ENCODE results near the gene ZBP1.

ZBP1 gene

DNA sequence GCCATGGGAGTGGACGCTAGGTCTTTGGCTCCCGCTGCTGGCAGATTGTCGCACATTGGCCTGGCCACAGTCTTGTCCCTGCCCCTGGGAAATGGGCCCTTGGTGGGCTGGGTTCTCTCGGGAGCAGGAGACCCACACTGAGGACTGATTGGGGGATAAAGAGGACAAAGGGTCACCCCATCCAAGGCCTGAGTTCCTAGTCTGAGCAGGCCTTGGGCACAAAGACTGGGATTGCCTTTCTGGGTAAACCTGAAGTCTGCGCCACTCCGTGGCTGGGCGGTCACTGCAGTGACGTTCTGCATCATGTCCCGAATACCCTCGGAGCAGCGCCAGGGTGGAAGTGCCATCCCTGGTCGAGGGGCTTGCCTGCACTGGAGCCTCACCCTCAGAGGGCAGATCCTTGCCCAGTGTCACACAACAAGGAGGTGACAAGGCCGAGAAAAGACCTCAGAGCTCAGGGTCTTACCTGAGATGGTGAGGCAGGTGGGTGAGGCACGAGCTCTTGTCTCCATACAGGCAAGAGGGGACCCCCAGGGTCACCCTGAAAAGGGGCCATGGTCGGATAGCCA, 36.1 kb upstream of the ZBP1 start:
- Histone ChIP-seq H3K27ac (ENCODE audit: low read depth, low read length) (no peak overlapping the region), H3K4me2 (ENCODE audit: low read length) (no peak overlapping the region), H2BK15ac (replicated peaks; ENCODE audit: low read depth) (no peak overlapping the region), H4K8ac (ENCODE audit: low read depth, low read length) (no peak overlapping the region), H3K79me1 (ENCODE audit: low read length) (peaks cover 36% of the 10 kb centered on the region), H4K5ac (ENCODE audit: low read length) (no peak overlapping the region), H3K18ac (ENCODE audit: low read length) (no peak overlapping the region), H3K79me2 (ENCODE audit: control insufficient read depth, insufficient read depth, low read length) (peaks cover 30% of the 10 kb centered on the region), H3K36me3 (ENCODE audit: control insufficient read depth, insufficient read depth, low read length) (peaks cover 28% of the 10 kb centered on the region), H3K23ac (ENCODE audit: low read length) (no peak overlapping the region), H3K4me3 (ENCODE audit: low read length) (no peak overlapping the region), H2BK5ac (ENCODE audit: low read length) (no peak overlapping the region), H3K27me3 (ENCODE audit: insufficient read depth, low read length, poor library complexity) (no peaks in the 10 kb centered on the region), H3K4me1 (ENCODE audit: control insufficient read depth, low read depth, low read length) (no peaks in the 10 kb centered on the region), H2AK5ac (ENCODE audit: low read length) (no peak overlapping the region), H2BK120ac (ENCODE audit: low read depth, low read length) (no peak overlapping the region), H3K9ac (ENCODE audit: low read length) (no peak overlapping the region), H3K56ac (ENCODE audit: low read length) (no peak overlapping the region), H3K4ac (ENCODE audit: low read depth, low read length) (no peak overlapping the region)
- no peak for DNase-seq
- WGBS (ENCODE audit: extremely low coverage, insufficient coverage, low lambda C conversion rate) = no CpG with 5 or more reads among the region's 15 CpGs

DNA sequence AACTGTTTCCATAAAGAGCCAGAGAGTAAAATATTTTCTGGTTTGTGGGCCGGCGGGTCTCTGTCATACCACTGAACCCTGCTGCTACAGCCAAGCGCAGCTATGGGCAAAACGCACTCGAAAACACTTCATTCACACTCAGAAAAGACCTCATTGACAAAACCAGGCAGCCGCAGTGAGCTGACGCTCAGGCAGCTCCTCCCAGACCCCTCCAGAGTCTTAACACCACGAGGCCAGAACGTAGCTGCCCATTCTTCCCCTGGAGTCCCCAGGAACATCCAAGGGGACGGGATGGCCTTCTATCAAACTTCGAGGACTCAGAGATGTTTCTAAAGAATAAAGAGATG, 35.6 kb upstream of the ZBP1 start:
- Histone ChIP-seq H2BK5ac (ENCODE audit: low read length) (no peak overlapping the region), H3K4me2 (ENCODE audit: low read length) (no peak overlapping the region), H4K5ac (ENCODE audit: low read length) (no peak overlapping the region), H3K23ac (ENCODE audit: low read length) (no peak overlapping the region), H3K79me2 (ENCODE audit: control insufficient read depth, insufficient read depth, low read length) (peaks cover 24% of the 10 kb centered on the region), H2BK120ac (ENCODE audit: low read depth, low read length) (no peak overlapping the region), H3K56ac (ENCODE audit: low read length) (no peak overlapping the region), H3K36me3 (ENCODE audit: control insufficient read depth, insufficient read depth, low read length) (peaks cover 31% of the 10 kb centered on the region), H3K27ac (ENCODE audit: low read depth, low read length) (no peak overlapping the region), H3K18ac (ENCODE audit: low read length) (no peak overlapping the region), H3K4me1 (ENCODE audit: control insufficient read depth, low read depth, low read length) (no peaks in the 10 kb centered on the region), H3K4ac (ENCODE audit: low read depth, low read length) (no peak overlapping the region), H3K27me3 (ENCODE audit: insufficient read depth, low read length, poor library complexity) (no peaks in the 10 kb centered on the region), H2AK5ac (ENCODE audit: low read length) (no peak overlapping the region), H4K8ac (ENCODE audit: low read depth, low read length) (no peak overlapping the region), H2BK15ac (replicated peaks; ENCODE audit: low read depth) (no peak overlapping the region), H3K9ac (ENCODE audit: low read length) (no peak overlapping the region), H3K79me1 (ENCODE audit: low read length) (peaks cover 32% of the 10 kb centered on the region), H3K4me3 (ENCODE audit: low read length) (no peak overlapping the region)
- no CpG with 5 or more reads among the region's 11 CpGs for WGBS (ENCODE audit: extremely low coverage, insufficient coverage, low lambda C conversion rate)
- DNase-seq = no peak

DNA sequence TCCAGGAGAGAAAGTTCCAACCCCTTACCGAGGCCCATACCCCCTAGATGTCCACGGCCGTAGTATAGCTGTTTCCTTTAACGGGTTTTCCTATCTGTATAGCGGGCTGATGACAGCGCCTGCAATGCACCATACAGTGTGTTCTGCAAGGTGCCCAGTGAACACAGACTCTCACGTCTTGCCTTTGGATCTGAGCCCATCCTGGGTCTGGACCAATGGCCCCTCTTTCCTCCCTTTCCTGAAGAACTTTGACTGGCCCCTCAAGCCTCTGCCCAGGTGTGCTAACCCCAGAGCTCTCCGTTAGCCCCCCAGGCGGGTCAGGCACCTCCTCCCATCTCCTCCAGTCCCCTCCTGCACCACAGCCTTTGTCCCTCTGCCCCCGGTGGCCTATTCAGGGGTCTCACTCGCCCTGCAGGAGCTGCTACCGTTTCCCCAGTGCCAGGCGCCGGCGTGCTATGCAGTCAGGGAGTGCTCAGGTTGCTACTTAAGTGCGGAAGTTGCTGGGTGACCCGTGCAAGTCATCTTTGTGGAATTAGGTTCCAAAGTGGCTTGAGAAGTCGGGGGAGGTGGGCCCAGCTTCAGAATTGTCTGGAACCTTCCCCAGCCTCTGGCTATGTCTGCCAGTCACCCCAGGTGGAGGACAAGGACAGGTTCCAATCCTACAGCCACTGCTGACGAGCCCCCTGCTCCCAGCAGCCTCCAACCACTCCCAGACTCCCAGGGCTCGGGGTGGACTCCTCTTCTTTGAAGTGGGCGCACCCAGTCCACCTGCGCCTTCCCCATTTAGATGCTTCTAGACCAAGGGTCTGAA, 35.0 kb upstream of the ZBP1 start:
- no peak overlapping the region for H3K27ac ChIP-seq (ENCODE audit: low read depth, low read length)
- no peak overlapping the region for H2BK5ac ChIP-seq (ENCODE audit: low read length)
- no CpG with 5 or more reads among the region's 22 CpGs for WGBS (ENCODE audit: extremely low coverage, insufficient coverage, low lambda C conversion rate)
- H3K4me2 ChIP-seq (ENCODE audit: low read length) = no peak overlapping the region
- H4K5ac ChIP-seq (ENCODE audit: low read length) = no peak overlapping the region
- H3K23ac ChIP-seq (ENCODE audit: low read length) = no peak overlapping the region
- H2BK15ac ChIP-seq (replicated peaks; ENCODE audit: low read depth) = no peak overlapping the region
- peaks cover 32% of the 10 kb centered on the region for H3K36me3 ChIP-seq (ENCODE audit: control insufficient read depth, insufficient read depth, low read length)
- peaks cover 19% of the 10 kb centered on the region for H3K79me2 ChIP-seq (ENCODE audit: control insufficient read depth, insufficient read depth, low read length)
- no peak overlapping the region for H3K4me3 ChIP-seq (ENCODE audit: low read length)
- no peak overlapping the region for H4K8ac ChIP-seq (ENCODE audit: low read depth, low read length)
- DNase-seq = peak; percentile 46
- H3K9ac ChIP-seq (ENCODE audit: low read length) = no peak overlapping the region
- H3K18ac ChIP-seq (ENCODE audit: low read length) = no peak overlapping the region
- H3K4me1 ChIP-seq (ENCODE audit: control insufficient read depth, low read depth, low read length) = no peaks in the 10 kb centered on the region
- H3K4ac ChIP-seq (ENCODE audit: low read depth, low read length) = no peak overlapping the region
- no peak overlapping the region for H3K56ac ChIP-seq (ENCODE audit: low read length)
- no peak overlapping the region for H2AK5ac ChIP-seq (ENCODE audit: low read length)
- H2BK120ac ChIP-seq (ENCODE audit: low read depth, low read length) = no peak overlapping the region
- peaks cover 26% of the 10 kb centered on the region for H3K79me1 ChIP-seq (ENCODE audit: low read length)
- H3K27me3 ChIP-seq (ENCODE audit: insufficient read depth, low read length, poor library complexity) = no peaks in the 10 kb centered on the region

DNA sequence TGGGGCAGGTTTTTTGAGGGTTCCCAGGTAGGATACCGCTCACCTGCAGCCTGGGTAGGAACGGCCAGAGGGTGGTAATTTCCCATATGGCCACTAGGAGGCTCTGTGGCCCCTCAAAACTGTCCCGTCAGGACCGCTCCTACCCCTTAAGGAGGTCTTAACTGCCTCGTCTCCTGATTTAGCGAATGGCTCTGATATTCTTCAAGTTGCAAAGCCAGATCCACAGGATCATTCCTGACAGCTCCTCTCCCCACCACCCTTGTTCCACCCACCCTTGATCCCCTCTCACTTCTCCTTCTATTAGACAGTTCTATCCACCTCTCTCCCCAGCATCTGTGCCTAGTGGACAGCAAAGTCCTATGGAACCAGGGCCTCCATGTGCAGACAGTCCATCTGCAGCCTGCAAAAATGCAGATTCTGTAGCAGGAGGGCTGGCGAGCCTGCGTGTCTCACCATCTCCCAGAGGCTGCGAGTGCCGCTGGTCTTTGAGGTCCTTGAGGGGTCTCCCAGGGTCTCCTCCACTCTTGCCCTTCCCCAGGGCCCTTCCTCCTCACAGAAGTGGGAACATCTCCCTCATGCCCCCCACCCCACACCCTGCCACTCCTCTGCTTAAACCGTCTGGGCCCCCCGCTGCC, 34.3 kb upstream of the ZBP1 start:
- no peaks in the 10 kb centered on the region for H3K27me3 ChIP-seq (ENCODE audit: insufficient read depth, low read length, poor library complexity)
- no peak overlapping the region for H3K4me3 ChIP-seq (ENCODE audit: low read length)
- H2BK15ac ChIP-seq (replicated peaks; ENCODE audit: low read depth) = no peak overlapping the region
- no peak overlapping the region for H3K9ac ChIP-seq (ENCODE audit: low read length)
- H3K18ac ChIP-seq (ENCODE audit: low read length) = no peak overlapping the region
- no peak overlapping the region for H3K27ac ChIP-seq (ENCODE audit: low read depth, low read length)
- peaks cover 32% of the 10 kb centered on the region for H3K36me3 ChIP-seq (ENCODE audit: control insufficient read depth, insufficient read depth, low read length)
- H2BK120ac ChIP-seq (ENCODE audit: low read depth, low read length) = no peak overlapping the region
- peak overlapping the region; percentile 68 for H3K23ac ChIP-seq (ENCODE audit: low read length)
- WGBS (ENCODE audit: extremely low coverage, insufficient coverage, low lambda C conversion rate) = no CpG with 5 or more reads among the region's 12 CpGs
- peaks cover 12% of the 10 kb centered on the region for H3K79me2 ChIP-seq (ENCODE audit: control insufficient read depth, insufficient read depth, low read length)
- no peak overlapping the region for H4K5ac ChIP-seq (ENCODE audit: low read length)
- H3K79me1 ChIP-seq (ENCODE audit: low read length) = peaks cover 20% of the 10 kb centered on the region
- no peak overlapping the region for H3K56ac ChIP-seq (ENCODE audit: low read length)
- H3K4ac ChIP-seq (ENCODE audit: low read depth, low read length) = no peak overlapping the region
- no peaks in the 10 kb centered on the region for H3K4me1 ChIP-seq (ENCODE audit: control insufficient read depth, low read depth, low read length)
- no peak overlapping the region for H3K4me2 ChIP-seq (ENCODE audit: low read length)
- peak; percentile 80 for DNase-seq
- H4K8ac ChIP-seq (ENCODE audit: low read depth, low read length) = no peak overlapping the region
- H2BK5ac ChIP-seq (ENCODE audit: low read length) = no peak overlapping the region
- H2AK5ac ChIP-seq (ENCODE audit: low read length) = no peak overlapping the region

DNA sequence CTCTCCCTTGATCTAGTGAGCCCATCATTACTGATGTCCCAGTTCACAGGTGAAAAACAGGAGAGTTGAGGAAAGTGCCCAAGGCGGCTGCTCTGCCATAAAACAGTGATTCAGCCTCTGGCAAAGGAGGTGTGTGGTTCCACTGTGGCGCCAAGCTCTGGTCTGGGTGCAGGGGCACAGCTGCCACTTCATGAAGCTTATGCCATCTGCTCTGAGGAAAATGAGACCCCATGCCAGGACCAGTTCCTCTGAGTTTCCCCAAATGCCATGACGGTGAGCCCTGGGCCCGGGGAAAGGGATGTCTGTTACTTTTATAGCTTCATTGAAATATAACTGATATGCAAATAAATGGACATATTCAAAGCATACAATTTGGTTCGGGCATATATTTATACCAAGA, 33.7 kb upstream of the ZBP1 start:
- Histone ChIP-seq H4K5ac (ENCODE audit: low read length) (no peak overlapping the region), H3K4me3 (ENCODE audit: low read length) (no peak overlapping the region), H3K4ac (ENCODE audit: low read depth, low read length) (no peak overlapping the region), H3K79me1 (ENCODE audit: low read length) (peaks cover 16% of the 10 kb centered on the region), H3K18ac (ENCODE audit: low read length) (no peak overlapping the region), H2BK5ac (ENCODE audit: low read length) (no peak overlapping the region), H3K9ac (ENCODE audit: low read length) (no peak overlapping the region), H3K27me3 (ENCODE audit: insufficient read depth, low read length, poor library complexity) (no peaks in the 10 kb centered on the region), H3K27ac (ENCODE audit: low read depth, low read length) (no peak overlapping the region), H3K36me3 (ENCODE audit: control insufficient read depth, insufficient read depth, low read length) (peaks cover 32% of the 10 kb centered on the region), H2BK15ac (replicated peaks; ENCODE audit: low read depth) (no peak overlapping the region), H4K8ac (ENCODE audit: low read depth, low read length) (no peak overlapping the region), H3K23ac (ENCODE audit: low read length) (no peak overlapping the region), H3K56ac (ENCODE audit: low read length) (no peak overlapping the region), H2BK120ac (ENCODE audit: low read depth, low read length) (no peak overlapping the region), H3K4me2 (ENCODE audit: low read length) (no peak overlapping the region), H3K79me2 (ENCODE audit: control insufficient read depth, insufficient read depth, low read length) (peaks cover 8% of the 10 kb centered on the region), H3K4me1 (ENCODE audit: control insufficient read depth, low read depth, low read length) (no peaks in the 10 kb centered on the region), H2AK5ac (ENCODE audit: low read length) (no peak overlapping the region)
- no CpG with 5 or more reads among the region's 5 CpGs for WGBS (ENCODE audit: extremely low coverage, insufficient coverage, low lambda C conversion rate)
- DNase-seq = no peak
